Measurements from ENCODE around the gene MGST2.

DNA sequence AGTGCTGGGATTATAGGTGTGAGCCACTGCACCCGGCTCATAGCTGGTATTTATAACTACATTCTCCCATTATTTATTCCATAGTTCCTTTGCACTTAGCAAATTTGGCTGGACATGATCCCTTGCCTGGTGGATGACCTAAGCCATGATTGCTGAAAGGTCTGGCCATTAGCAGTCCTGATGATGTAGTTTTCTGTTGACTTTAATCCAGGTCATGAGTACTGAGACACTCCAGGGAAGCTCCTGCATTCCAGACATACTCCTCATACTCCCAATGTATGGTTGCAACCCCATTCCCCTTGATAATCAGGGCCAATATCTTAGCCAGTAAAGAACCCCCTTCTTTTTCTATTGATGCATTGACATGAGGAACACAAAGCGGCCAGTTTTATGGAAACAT is 24.4 kb upstream of the MGST2 start:
- TF ChIP-seq, protein P1, sequence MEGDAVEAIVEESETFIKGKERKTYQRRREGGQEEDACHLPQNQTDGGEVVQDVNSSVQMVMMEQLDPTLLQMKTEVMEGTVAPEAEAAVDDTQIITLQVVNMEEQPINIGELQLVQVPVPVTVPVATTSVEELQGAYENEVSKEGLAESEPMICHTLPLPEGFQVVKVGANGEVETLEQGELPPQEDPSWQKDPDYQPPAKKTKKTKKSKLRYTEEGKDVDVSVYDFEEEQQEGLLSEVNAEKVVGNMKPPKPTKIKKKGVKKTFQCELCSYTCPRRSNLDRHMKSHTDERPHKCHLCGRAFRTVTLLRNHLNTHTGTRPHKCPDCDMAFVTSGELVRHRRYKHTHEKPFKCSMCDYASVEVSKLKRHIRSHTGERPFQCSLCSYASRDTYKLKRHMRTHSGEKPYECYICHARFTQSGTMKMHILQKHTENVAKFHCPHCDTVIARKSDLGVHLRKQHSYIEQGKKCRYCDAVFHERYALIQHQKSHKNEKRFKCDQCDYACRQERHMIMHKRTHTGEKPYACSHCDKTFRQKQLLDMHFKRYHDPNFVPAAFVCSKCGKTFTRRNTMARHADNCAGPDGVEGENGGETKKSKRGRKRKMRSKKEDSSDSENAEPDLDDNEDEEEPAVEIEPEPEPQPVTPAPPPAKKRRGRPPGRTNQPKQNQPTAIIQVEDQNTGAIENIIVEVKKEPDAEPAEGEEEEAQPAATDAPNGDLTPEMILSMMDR (IDR thresholded peaks at IDR 0.05), result no peak
- TF ChIP-seq, protein P2, sequence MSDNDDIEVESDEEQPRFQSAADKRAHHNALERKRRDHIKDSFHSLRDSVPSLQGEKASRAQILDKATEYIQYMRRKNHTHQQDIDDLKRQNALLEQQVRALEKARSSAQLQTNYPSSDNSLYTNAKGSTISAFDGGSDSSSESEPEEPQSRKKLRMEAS (CRISPR knock-in tag; IDR thresholded peaks at IDR 0.05), result no peak
- TF ChIP-seq IRF2 (CRISPR knock-in tag; IDR thresholded peaks at IDR 0.05; ENCODE audit: borderline replicate concordance, low read depth) (no peak), CREM (CRISPR knock-in tag; IDR thresholded peaks at IDR 0.05) (no peak), GABPB1 (CRISPR knock-in tag; IDR thresholded peaks at IDR 0.05) (no peak), OVOL2 (CRISPR knock-in tag; IDR thresholded peaks at IDR 0.05; ENCODE audit: borderline replicate concordance) (no peak), FOXP1 (CRISPR knock-in tag; IDR thresholded peaks at IDR 0.05; ENCODE audit: borderline replicate concordance) (no peak), SP1 (CRISPR knock-in tag; conservative IDR thresholded peaks at IDR 0.05) (no peak)
- TF ChIP-seq, protein P3, sequence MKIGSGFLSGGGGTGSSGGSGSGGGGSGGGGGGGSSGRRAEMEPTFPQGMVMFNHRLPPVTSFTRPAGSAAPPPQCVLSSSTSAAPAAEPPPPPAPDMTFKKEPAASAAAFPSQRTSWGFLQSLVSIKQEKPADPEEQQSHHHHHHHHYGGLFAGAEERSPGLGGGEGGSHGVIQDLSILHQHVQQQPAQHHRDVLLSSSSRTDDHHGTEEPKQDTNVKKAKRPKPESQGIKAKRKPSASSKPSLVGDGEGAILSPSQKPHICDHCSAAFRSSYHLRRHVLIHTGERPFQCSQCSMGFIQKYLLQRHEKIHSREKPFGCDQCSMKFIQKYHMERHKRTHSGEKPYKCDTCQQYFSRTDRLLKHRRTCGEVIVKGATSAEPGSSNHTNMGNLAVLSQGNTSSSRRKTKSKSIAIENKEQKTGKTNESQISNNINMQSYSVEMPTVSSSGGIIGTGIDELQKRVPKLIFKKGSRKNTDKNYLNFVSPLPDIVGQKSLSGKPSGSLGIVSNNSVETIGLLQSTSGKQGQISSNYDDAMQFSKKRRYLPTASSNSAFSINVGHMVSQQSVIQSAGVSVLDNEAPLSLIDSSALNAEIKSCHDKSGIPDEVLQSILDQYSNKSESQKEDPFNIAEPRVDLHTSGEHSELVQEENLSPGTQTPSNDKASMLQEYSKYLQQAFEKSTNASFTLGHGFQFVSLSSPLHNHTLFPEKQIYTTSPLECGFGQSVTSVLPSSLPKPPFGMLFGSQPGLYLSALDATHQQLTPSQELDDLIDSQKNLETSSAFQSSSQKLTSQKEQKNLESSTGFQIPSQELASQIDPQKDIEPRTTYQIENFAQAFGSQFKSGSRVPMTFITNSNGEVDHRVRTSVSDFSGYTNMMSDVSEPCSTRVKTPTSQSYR (CRISPR knock-in tag; IDR thresholded peaks at IDR 0.05), result no peak
- TF ChIP-seq, protein P4, sequence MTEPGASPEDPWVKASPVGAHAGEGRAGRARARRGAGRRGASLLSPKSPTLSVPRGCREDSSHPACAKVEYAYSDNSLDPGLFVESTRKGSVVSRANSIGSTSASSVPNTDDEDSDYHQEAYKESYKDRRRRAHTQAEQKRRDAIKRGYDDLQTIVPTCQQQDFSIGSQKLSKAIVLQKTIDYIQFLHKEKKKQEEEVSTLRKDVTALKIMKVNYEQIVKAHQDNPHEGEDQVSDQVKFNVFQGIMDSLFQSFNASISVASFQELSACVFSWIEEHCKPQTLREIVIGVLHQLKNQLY (CRISPR knock-in tag; IDR thresholded peaks at IDR 0.05), result no peak
- TF ChIP-seq, protein P5, sequence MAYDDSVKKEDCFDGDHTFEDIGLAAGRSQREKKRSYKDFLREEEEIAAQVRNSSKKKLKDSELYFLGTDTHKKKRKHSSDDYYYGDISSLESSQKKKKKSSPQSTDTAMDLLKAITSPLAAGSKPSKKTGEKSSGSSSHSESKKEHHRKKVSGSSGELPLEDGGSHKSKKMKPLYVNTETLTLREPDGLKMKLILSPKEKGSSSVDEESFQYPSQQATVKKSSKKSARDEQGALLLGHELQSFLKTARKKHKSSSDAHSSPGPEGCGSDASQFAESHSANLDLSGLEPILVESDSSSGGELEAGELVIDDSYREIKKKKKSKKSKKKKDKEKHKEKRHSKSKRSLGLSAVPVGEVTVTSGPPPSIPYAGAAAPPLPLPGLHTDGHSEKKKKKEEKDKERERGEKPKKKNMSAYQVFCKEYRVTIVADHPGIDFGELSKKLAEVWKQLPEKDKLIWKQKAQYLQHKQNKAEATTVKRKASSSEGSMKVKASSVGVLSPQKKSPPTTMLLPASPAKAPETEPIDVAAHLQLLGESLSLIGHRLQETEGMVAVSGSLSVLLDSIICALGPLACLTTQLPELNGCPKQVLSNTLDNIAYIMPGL (CRISPR knock-in tag; IDR thresholded peaks at IDR 0.05), result no peak
